ENCODE results near the gene LIPC.

DNA sequence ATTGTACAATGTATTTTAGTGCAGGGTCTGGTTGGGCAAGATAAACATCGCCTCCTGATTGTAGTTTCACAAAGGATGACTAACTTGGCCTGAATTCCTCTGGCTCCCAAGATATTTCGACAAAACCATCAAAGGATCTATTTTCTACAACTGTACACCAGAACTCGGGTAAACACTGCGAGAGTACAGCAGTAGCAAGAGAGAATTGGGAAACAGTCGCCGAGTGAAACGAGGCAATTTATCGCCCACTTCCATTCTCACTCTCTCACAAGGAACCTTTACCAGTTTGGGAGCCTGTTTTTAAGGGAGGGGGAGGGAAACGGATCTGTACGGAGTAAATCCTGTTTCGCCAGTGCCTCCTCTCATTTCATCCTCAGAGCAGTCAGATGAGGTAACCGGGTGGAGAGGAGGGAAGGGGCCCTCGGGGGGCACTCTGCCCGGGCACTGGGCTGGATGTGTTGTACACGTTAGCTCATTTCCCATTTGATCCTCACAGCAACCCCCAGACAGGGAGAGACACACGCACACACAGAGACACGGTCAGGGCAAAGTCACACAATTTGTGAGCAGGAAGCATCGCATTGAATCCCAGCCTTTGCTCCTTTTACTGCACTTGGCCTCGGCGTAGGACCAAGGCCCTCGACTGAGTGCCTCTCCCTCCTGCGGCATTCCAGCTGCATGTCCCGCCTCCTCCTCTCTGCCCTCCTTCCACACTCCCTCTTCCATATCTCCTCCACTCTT lies 120.1 kb downstream of the LIPC start:
- no peak for TF ChIP-seq POLR2AphosphoS5 (IDR thresholded peaks at IDR 0.05; ENCODE audit: low read depth, low read length)
- TF ChIP-seq POLR2A (IDR thresholded peaks at IDR 0.05; ENCODE audit: low read depth, low read length): no peak
- no peak for TF ChIP-seq TAF1 (IDR thresholded peaks at IDR 0.05; ENCODE audit: borderline replicate concordance, low read depth, low read length)

Data from GM12892 (cell line).